ENCODE data around the gene ORMDL1. TPM values are rescaled to one million over a fixed set of nuclear protein-coding genes. Genes with fewer than 3 reads are reported as not detected.
"Not testable (repeated sequence)": the region's sequence is repeated elsewhere in the genome, so short reads cannot be mapped to it uniquely, and the experiment has no call there.

ORMDL1 gene
- polyA plus RNA-seq, 4 donors = 88.4 to 109 (median 103) TPM

GRCh38 chr2:189782221-189782671 is 1.9 kb downstream of the ORMDL1 start:
- no peak for DNase-seq (ENCODE audit: low read depth in 4 of 4, low spot score in 3 of 4)

DNA sequence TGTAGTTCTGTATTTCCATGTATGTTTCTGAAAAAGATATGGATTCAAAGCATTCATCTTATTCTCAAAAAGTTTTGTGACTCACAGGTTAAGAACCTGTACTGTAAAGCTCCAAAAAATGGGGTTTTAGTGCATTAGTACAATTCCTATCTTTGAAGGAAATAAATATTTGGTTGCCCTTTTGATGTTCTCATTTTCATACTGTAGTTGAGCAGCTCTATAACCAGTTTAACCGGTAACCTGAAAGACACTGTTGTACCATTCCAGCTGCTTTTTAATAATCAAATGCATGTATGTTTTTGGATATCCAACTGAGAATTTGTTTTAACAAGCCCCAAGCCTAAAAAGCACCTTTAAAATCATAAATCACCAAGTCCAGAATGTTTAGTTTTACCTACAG is 11.9 kb downstream of the ORMDL1 start:
- DNase-seq (ENCODE audit: low read depth in 4 of 4, low spot score in 3 of 4) = no peak

DNA sequence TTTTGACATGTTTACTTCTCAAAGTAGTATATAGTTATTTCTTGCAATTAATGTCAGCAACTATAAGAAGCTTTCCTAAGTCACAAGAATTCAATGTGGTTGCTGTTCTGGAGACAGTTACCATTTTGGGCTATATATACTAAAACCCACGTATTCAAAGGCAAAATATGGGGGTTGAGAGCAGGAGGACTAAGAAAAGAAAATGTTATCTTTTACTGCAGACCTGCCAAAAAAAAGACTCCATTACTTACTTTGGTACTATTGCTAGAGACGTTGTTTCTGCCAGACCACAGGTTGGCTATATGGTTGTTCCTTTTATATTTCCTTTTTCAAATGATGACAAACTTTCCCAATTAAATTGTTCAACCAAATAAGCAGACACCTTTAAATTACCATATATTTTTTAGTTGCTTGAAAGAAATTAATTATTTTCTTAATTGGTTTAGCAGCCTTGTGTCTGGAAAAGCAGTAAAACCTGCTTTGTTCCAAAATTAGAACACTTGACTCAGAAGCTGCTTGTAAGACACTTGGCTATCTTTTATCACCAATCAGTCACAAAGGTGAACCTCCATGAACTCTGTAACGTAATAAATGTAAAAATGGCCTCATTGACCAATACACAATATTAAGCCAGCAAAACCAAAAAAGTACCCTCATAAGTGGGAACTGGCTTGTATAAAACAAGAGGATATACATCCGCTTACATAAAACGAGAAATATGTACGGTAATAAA is 13.4 kb downstream of the ORMDL1 start:
- DNase-seq (ENCODE audit: low read depth in 4 of 4, low spot score in 3 of 4) = no peak

DNA sequence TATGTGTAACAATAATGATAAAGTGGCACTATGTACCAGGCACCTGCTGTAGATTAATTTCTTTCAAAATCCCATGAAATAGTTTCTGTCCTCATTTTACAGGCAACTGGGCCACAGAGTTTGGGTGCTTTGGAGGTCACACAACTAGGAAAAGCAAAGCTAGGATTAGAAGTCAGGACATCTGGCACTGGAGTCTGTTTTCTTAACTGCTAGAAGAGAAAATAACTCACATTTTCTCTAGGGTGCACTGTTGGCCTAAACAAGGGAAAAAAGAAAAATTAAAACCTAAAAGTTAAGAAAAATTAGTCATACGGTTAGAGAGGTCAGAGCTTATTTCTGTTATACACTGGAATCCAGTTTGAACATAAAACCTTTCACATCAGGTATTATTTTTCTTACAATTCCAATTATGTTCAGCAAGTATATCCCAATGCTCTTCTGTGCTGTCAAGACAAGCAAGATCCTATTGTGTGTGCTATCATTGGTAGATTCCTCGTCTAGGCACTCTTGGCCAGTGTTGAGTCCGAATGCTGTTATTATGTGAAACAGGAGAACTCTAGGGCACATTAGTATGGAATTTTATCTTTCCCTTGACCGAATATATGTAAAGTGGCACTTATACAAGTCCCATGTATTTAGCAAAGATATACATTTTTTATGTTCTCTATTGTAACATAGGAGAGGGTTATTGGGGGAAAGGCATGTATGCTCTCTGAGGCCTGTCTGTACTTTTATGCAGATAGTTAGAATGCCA is 20.1 kb downstream of the ORMDL1 start:
- DNase-seq (ENCODE audit: low read depth in 4 of 4, low spot score in 3 of 4) = no peak

GRCh38 chr2:189762551-189763298 is 21.4 kb downstream of the ORMDL1 start, which contains the start of gene OSGEPL1:
OSGEPL1 (minus strand) TSS chr2:189762792; CDS start chr2:189761640, 1,152 bp downstream.
- peak; percentile 90 to 94 (median 90) for DNase-seq (ENCODE audit: low read depth in 4 of 4, low spot score in 3 of 4)

- DNase-seq (ENCODE audit: low read depth in 4 of 4, low spot score in 3 of 4) = no peak
Observed at GRCh38 chr2:189762229-189762550, 21.9 kb downstream of the ORMDL1 start.

- not testable (repeated sequence) for DNase-seq (ENCODE audit: low read depth in 4 of 4, low spot score in 3 of 4)
Observed at GRCh38 chr2:189760154-189760553, 24.0 kb downstream of the ORMDL1 start.

DNA sequence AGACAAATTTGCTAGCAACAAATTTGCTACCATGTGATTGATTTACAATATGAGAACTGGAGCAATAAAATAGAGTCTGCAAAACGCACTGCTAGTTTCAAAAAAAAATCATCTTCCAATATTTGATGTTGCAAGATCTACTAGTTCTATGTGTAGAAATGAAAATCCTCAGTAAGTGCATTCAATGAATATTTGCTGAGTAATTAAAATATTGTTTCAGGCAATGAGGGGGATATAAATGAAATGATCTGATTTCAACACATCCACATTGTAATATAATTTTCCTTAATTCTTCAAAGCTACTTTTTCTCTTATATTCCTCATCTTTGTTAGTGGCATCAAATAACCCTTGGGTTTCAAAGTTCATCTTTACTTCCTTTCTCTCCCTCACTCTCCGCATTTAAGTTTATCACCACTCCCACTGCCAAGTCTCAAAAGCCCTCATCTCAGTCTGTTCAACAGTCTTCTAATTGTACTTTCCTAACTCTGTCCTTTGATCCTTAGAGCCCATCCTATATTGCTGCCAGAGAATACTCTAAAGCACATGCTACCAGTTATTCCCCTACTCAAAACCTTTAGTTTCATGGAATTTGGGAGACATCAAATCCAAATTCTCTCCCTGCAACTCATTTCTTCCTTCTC is 27.7 kb downstream of the ORMDL1 start:
- DNase-seq (ENCODE audit: low read depth in 4 of 4, low spot score in 3 of 4) = no peak

GRCh38 chr2:189751080-189751658 is 33.0 kb downstream of the ORMDL1 start:
- DNase-seq (ENCODE audit: low read depth in 4 of 4, low spot score in 3 of 4) = peak in 1 of 4 donors; percentile 12

- DNase-seq (ENCODE audit: low read depth in 4 of 4, low spot score in 3 of 4) = no peak
Observed at GRCh38 chr2:189729430-189729829, 54.7 kb downstream of the ORMDL1 start.

GRCh38 chr2:189726849-189727248 is 57.3 kb downstream of the ORMDL1 start:
- DNase-seq (ENCODE audit: low read depth in 4 of 4, low spot score in 3 of 4) = no peak

GRCh38 chr2:189726271-189726670 is 57.9 kb downstream of the ORMDL1 start:
- no peak for DNase-seq (ENCODE audit: low read depth in 4 of 4, low spot score in 3 of 4)

GRCh38 chr2:189723192-189723591 is 60.9 kb downstream of the ORMDL1 start:
- DNase-seq (ENCODE audit: low read depth in 4 of 4, low spot score in 3 of 4) = no peak

Other genes with a start within 250 kb of the ORMDL1 start
- gene SLC40A1, start 203.6 kb downstream of the ORMDL1 start, polyA plus RNA-seq (ENCODE audit: insufficient read length in 4 of 4) = 100 to 1,000 TPM; 109 to 161 (median 136) TPM
- 10 to 100 TPM; 55.7 to 68.6 (median 65.0) TPM for gene ASNSD1, start 122.9 kb downstream of the ORMDL1 start, polyA plus RNA-seq (ENCODE audit: insufficient read length in 4 of 4)
- gene ANKAR, start 109.7 kb downstream of the ORMDL1 start, polyA plus RNA-seq (ENCODE audit: insufficient read length in 4 of 4) = 10 to 100 TPM in 1 of 4 donors, 1 to 10 TPM in 3; 6.6 to 10.5 (median 8.4) TPM
- 10 to 100 TPM; 15.7 to 22.5 (median 20.1) TPM for gene OSGEPL1, start 21.5 kb downstream of the ORMDL1 start, polyA plus RNA-seq (ENCODE audit: insufficient read length in 4 of 4)
- gene PMS1, start 111 bp upstream of the ORMDL1 start, polyA plus RNA-seq (ENCODE audit: insufficient read length in 4 of 4) = 10 to 100 TPM; 31.2 to 42.6 (median 38.7) TPM